GM19372 (cell line): ENCODE results near the gene SAA2.
"Not testable (repeated sequence)": the region's sequence is repeated elsewhere in the genome, so short reads cannot be mapped to it uniquely, and the experiment has no call there.

Experiments
- ATAC-seq: cut with Tn5 transposase; IDR thresholded peaks from one replicate; pipeline ENCODE4 v1.9.1; 2021; ENCODE audit warnings: mild to moderate bottlenecking, low read depth, moderate library complexity; ENCODE audit not compliant: unreplicated experiment

The SAA2 gene

DNA sequence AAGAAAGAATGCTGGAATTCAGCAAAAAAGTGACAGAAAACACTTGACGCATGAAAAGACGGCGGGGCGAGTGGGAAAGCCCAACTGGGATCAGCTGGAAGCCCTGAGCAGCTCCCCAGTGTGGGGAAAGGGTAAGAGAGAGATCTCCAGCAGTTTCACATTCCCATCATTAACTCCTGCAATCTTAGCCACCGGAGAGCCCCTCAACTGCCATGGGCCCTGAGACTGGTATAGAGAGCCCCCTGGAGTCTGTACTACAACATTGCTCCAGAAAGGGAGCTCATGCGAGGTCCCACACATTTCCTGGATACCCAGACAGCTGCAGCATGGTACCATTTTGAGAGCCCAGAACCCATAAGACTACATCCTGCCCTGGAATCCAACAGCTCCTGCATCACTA is 44.7 kb downstream of the SAA2 start:
- ATAC-seq = no peak

- ATAC-seq = not testable (repeated sequence)
Measured at GRCh38 chr11:18197738-18198137, 50.7 kb downstream of the SAA2 start.

DNA sequence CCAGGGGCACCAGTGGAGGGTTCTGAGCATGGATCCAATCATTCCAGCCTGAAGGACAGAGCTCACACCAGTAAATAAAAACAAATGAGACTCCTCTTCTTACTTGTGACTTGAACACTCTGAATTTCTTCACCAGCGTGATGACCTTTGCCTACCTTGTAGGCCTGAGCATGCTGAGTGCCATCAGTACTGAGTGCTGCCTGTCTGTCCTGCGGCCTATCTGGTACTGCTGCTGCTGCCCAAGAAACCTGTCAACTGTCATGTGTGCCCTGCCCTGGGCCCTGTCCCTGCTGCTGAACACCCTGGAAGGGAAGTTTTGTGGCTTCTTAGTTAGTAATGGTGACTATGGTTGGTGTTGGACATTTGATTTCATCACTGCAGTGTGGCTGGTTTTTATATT is 51.9 kb downstream of the SAA2 start:
- no peak for ATAC-seq
